GM10266 (cell line): Measurements from ENCODE around the gene RNF181.
"Not testable (repeated sequence)": the region's sequence is repeated elsewhere in the genome, so short reads cannot be mapped to it uniquely, and the experiment has no call there.

ENCODE experiments used
- DNase-seq: peaks from one replicate; pipeline ENCODE4 v3.0.0; 2012; ENCODE audit errors: extremely low spot score
- CTCF ChIP-seq: IDR thresholded peaks from 2 replicates; pipeline ENCODE4 v1.5.1; 2012; ENCODE audit warnings: mild to moderate bottlenecking, low read depth; ENCODE audit not compliant: control insufficient read depth, insufficient read depth; ENCODE audit errors: missing control alignments

RNF181 gene

GRCh38 chr2:85589982-85590791 lies 5.4 kb upstream of the RNF181 start:
- TF ChIP-seq CTCF = no peak
- no peak for DNase-seq

DNA sequence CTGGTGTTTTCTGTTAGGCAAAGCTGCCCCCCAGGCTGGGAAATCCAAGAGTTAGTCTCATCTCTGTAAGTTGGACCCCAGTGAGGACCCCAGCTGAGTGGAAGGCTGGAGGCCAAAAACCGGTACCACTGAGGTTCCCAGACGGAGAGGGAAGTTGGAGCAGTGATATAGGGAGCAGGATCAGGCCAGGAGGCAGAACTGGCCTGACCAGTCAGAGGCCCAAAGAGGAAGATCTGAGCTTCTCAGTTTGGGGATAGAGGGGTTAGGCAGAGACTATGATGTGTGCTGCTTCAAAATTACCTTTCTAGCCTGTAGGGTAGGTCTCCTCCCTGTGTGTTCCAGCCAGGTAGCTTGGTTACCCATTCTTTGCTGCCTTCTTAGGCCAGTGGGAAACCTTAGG lies 4.6 kb upstream of the RNF181 start:
- DNase-seq = no peak
- TF ChIP-seq CTCF = no peak

- DNase-seq = no peak
- no peak for TF ChIP-seq CTCF
Measured at GRCh38 chr2:85591563-85591962, 4.0 kb upstream of the RNF181 start.

- not testable (repeated sequence) for DNase-seq
Measured at GRCh38 chr2:85592299-85592698, 3.2 kb upstream of the RNF181 start.

- no peak for TF ChIP-seq CTCF
- DNase-seq = no peak
Measured at GRCh38 chr2:85593023-85593422, 2.5 kb upstream of the RNF181 start.

DNA sequence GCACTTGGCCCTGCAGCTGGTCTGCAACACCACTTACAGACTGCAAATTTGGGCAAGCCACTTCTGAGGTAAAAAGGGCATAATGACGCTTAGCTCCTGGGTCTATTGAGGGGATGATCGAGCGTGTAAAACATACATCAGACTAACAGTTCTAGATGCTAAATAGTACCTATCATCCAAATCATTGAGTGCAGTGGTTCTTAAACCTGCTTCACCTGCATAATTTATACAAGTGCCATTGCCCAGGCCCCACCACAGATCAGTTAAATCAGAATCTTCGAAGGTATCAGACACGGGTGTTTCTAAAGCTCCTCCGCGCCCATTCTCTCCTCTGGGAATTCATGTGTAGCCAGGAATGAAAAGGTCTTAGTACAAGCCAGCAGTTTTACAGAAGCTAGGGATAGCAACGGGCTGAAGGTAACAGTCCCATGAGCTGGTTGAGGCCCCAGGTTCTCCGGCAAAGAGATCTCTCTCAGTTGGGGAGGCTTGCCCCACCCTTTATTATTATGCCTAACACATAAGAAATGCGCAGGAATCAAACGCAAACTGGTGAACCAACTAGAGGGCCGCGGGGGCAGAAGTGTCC lies 737 bp upstream of the RNF181 start:
- no peak for TF ChIP-seq CTCF

GRCh38 chr2:85596026-85596333 lies 435 bp downstream of the RNF181 start:
- no peak for TF ChIP-seq CTCF
- no peak for DNase-seq

More for the DNA sequence above, 737 bp upstream of the RNF181 start:
- no peak for DNase-seq

GRCh38 chr2:85596486-85597143 lies 1.1 kb downstream of the RNF181 start:
- DNase-seq = no peak
- TF ChIP-seq CTCF = no peak
